Activated B cell treated with CpG ODN at 0.5 μM for 24 hours (primary cell): ENCODE measurements around the gene GVQW3. TPM values are rescaled to one million over a fixed set of nuclear protein-coding genes. Genes with fewer than 3 reads are reported as not detected.
"Not testable (repeated sequence)": the region's sequence is repeated elsewhere in the genome, so short reads cannot be mapped to it uniquely, and the experiment has no call there.

Experiments used
- ATAC-seq: fragments of 200-7000 bp; cut with Tn5 transposase; one replicate; pipeline ENCODE4 v1.10.0; 2021; ENCODE audit warnings: low read depth, mild to moderate bottlenecking, moderate library complexity
- CTCF ChIA-PET: fragments of 350-600 bp; sonication (Branson Sonifier 250); formaldehyde crosslinking; loops from one replicate; lab custom pipeline; 2021; ENCODE audit warnings: antibody characterized with exemption; lab: Charles Lee
- POLR2A ChIA-PET: fragments of 350-600 bp; sonication (Branson Sonifier 250); formaldehyde crosslinking; loops from one replicate; lab custom pipeline; 2021; ENCODE audit warnings: antibody characterized with exemption; lab: Charles Lee
- DNase-seq: peaks from one replicate; pipeline ENCODE4 v3.0.0; 2022
- H3K27ac Mint-ChIP-seq: one replicate; pipeline ENCODE4 v1.8.0; 2020; ENCODE audit warnings: mixed read lengths
- H3K27me3 Mint-ChIP-seq: one replicate; pipeline ENCODE4 v1.8.0; 2021; ENCODE audit warnings: mixed read lengths
- H3K36me3 Mint-ChIP-seq: one replicate; pipeline ENCODE4 v1.8.0; 2021; ENCODE audit warnings: low read depth, mixed read lengths
- H3K4me1 Mint-ChIP-seq: one replicate; pipeline ENCODE4 v1.8.0; 2021; ENCODE audit warnings: mixed read lengths
- H3K4me3 Mint-ChIP-seq: one replicate; pipeline ENCODE4 v1.8.0; 2020; ENCODE audit warnings: mild to moderate bottlenecking, mixed read lengths
- H3K9me3 Mint-ChIP-seq: one replicate; pipeline ENCODE4 v1.8.0; 2020; ENCODE audit warnings: mixed read lengths
- CTCF ChIP-seq: fragments of 200-600 bp; IDR thresholded peaks from one replicate; pipeline ENCODE4 v1.8.0; 2022; ENCODE audit warnings: antibody characterized with exemption, mild to moderate bottlenecking
- intact Hi-C: fragments of 100-400 bp; cut with micrococcal nuclease; formaldehyde crosslinking; loops from one replicate; pipeline ENCODE4 v1.15.1; 2024
- total RNA-seq: library from RNA; stranded (reverse); gene quantifications from 2 replicates; pipeline ENCODE4 v1.2.3, GENCODE V29; 2022

Gene GVQW3
- total RNA-seq, 1 donor from 2014 or later, result 3.0 TPM

- CTCF ChIA-PET, result no interaction called here
- Mint-ChIP-seq H3K4me1 (no peaks in the 10 kb centered on the region), H3K36me3 (no peaks in the 10 kb centered on the region), H3K9me3 (no peaks in the 10 kb centered on the region), H3K4me3 (no peak overlapping the region), H3K27ac (no peak overlapping the region), H3K27me3 (no peaks in the 10 kb centered on the region)
- no peak for ATAC-seq
- no peak for TF ChIP-seq CTCF
- DNase-seq, result no peak
- intact Hi-C loops, result no loop called here
- POLR2A ChIA-PET, result no interaction called here
Observed at GRCh38 chr11:76400967-76401366, 19.8 kb downstream of the GVQW3 start.

- H3K4me3 Mint-ChIP-seq, H3K36me3 Mint-ChIP-seq, H3K4me1 Mint-ChIP-seq, H3K27ac Mint-ChIP-seq, H3K9me3 Mint-ChIP-seq, CTCF ChIA-PET, DNase-seq, intact Hi-C loops, ATAC-seq, H3K27me3 Mint-ChIP-seq, POLR2A ChIA-PET: not testable (repeated sequence)
Observed at GRCh38 chr11:76401484-76401883, 20.4 kb downstream of the GVQW3 start.

GRCh38 chr11:76406359-76406758, 25.2 kb downstream of the GVQW3 start:
- CTCF ChIA-PET, result no interaction called here
- intact Hi-C loops, result no loop called here

GRCh38 chr11:76408171-76408965, 27.2 kb downstream of the GVQW3 start:
- peaks cover 1% of the 10 kb centered on the region for H3K27me3 Mint-ChIP-seq
- no peak for TF ChIP-seq CTCF
- H3K36me3 Mint-ChIP-seq, result no peaks in the 10 kb centered on the region
- H3K9me3 Mint-ChIP-seq, result no peaks in the 10 kb centered on the region
- CTCF ChIA-PET, result no interaction called here
- DNase-seq (no peak), ATAC-seq (no peak)
- H3K4me1 Mint-ChIP-seq, result no peaks in the 10 kb centered on the region
- intact Hi-C loops, result no loop called here
- H3K27ac Mint-ChIP-seq, result no peak overlapping the region
- POLR2A ChIA-PET, result no interaction called here
- H3K4me3 Mint-ChIP-seq, result no peak overlapping the region

More at GRCh38 chr11:76406359-76406758, 25.2 kb downstream of the GVQW3 start:
- DNase-seq, result no peak
- no peaks in the 10 kb centered on the region for H3K27me3 Mint-ChIP-seq
- H3K4me3 Mint-ChIP-seq, result no peak overlapping the region
- H3K9me3 Mint-ChIP-seq, result no peaks in the 10 kb centered on the region
- no peaks in the 10 kb centered on the region for H3K4me1 Mint-ChIP-seq
- POLR2A ChIA-PET, result interaction anchor here (0.7 kb wide), 1 partner anchor 123 kb away, joined by 3 read pairs; no protein-coding TSS in a partner anchor
- TF ChIP-seq CTCF, result no peak
- H3K27ac Mint-ChIP-seq, result no peak overlapping the region
- no peak for ATAC-seq
- H3K36me3 Mint-ChIP-seq, result no peaks in the 10 kb centered on the region

- H3K4me1 Mint-ChIP-seq, result no peaks in the 10 kb centered on the region
- TF ChIP-seq CTCF, result no peak
- peaks cover 3% of the 10 kb centered on the region for H3K27me3 Mint-ChIP-seq
- H3K9me3 Mint-ChIP-seq, result no peaks in the 10 kb centered on the region
- no peak overlapping the region for H3K4me3 Mint-ChIP-seq
- ChIA-PET POLR2A (no interaction called here), CTCF (no interaction called here)
- ATAC-seq (no peak), DNase-seq (no peak)
- H3K27ac Mint-ChIP-seq, result no peak overlapping the region
- intact Hi-C loops, result no loop called here
- no peaks in the 10 kb centered on the region for H3K36me3 Mint-ChIP-seq
Observed at GRCh38 chr11:76410851-76411357, 29.8 kb downstream of the GVQW3 start.
